ENCODE measurements around the gene MMP25.

The MMP25 gene

DNA sequence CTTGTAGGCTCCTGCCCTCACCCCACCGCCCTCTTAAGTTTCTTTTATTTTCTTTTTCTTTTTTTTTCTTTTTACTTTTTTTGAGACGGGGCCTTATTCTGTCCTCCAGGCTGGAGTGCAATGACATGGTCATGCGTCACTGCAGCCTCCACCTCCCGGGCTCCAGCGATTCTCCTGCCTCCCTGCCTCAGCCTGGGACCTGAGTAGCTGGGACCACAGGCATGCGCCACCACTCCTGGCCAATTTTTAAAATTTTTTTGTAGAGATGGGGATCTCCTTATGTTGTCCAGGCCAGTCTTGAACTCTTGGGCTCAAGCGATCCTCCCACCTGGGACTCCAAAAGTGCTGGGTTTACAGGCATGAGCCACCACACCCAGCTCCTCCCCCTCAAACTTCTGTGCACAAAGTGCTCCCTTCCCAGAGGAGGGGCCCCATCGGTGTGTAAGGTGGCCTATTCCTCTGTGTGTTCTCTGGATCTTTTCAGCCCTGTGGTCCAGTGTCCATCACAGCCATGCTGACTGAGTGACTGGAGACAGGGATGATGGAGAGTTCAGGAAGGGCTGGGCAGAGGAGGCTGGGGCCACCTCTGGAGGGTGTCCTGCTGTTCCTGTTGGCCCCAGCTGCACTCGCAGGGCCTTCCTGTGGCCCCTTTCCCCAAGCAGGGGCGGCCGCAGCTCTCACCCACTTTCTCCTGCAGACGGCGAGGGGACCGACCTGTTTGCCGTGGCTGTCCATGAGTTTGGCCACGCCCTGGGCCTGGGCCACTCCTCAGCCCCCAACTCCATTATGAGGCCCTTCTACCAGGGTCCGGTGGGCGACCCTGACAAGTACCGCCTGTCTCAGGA lies 10.2 kb downstream of the MMP25 start:
- intact Hi-C loops (cut with DNase I; ENCODE audit: low total_unique reads), result loop anchor here (5.0 kb wide), 1 partner anchor 66 kb away; no protein-coding TSS in a partner anchor
- H3K4me1 ChIP-seq, result peaks cover 0 to 24% (median 19%) of the 10 kb centered on the region in 4 donors
- no peak for TF ChIP-seq CTCF (IDR thresholded peaks at IDR 0.05)
- peaks cover 0 to 18% of the 10 kb centered on the region in 2 donors for H3K27me3 ChIP-seq
- no peak overlapping the region for H3K27ac ChIP-seq
- no peak for DNase-seq
- no peak overlapping the region for H3K4me3 ChIP-seq
- H3K36me3 ChIP-seq, result peaks cover 0 to 4% (median 0%) of the 10 kb centered on the region in 3 donors
- H3K9me3 ChIP-seq, result no peaks in the 10 kb centered on the region

GRCh38 chr16:3057181-3058138 lies 11.1 kb downstream of the MMP25 start:
- Histone ChIP-seq H3K36me3 (peaks cover 0 to 4% (median 0%) of the 10 kb centered on the region in 3 donors), H3K4me3 (no peak overlapping the region), H3K27ac (no peak overlapping the region), H3K4me1 (peaks cover 0 to 24% (median 19%) of the 10 kb centered on the region in 4 donors), H3K9me3 (no peaks in the 10 kb centered on the region), H3K27me3 (peaks cover 0 to 11% of the 10 kb centered on the region in 2 donors)
- TF ChIP-seq CTCF (IDR thresholded peaks at IDR 0.05), result no peak
- intact Hi-C loops (cut with DNase I; ENCODE audit: low total_unique reads), result loop anchor here (5.0 kb wide), 1 partner anchor 65 kb away; no protein-coding TSS in a partner anchor
- no peak for DNase-seq

DNA sequence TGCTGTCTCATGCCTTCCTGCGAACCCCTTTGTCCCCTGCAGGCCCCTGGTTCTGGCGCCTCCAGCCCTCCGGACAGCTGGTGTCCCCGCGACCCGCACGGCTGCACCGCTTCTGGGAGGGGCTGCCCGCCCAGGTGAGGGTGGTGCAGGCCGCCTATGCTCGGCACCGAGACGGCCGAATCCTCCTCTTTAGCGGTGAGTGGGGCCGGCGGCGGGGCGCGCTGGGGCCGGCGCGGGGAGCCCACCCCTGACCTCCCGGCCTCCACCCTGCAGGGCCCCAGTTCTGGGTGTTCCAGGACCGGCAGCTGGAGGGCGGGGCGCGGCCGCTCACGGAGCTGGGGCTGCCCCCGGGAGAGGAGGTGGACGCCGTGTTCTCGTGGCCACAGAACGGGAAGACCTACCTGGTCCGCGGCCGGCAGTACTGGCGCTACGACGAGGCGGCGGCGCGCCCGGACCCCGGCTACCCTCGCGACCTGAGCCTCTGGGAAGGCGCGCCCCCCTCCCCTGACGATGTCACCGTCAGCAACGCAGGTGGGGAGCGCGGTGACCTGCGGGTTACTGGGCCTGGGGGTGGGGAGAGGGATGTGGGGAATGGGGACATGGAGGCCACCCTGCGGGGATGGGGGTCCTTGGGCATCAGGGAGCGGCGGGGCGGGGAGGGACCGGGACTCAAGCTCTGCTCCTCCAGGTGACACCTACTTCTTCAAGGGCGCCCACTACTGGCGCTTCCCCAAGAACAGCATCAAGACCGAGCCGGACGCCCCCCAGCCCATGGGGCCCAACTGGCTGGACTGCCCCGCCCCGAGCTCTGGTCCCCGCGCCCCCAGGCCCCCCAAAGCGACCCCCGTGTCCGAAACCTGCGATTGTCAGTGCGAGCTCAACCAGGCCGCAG lies 12.0 kb downstream of the MMP25 start:
- H3K27ac ChIP-seq, result peak overlapping the region; percentile 52 to 55
- H3K4me1 ChIP-seq, result peaks cover 0 to 24% (median 19%) of the 10 kb centered on the region in 4 donors
- peak in 1 of 2 donors; percentile 40 for DNase-seq
- intact Hi-C loops (cut with DNase I; ENCODE audit: low total_unique reads), result loop anchor here (5.0 kb wide), 1 partner anchor 64 kb away; no protein-coding TSS in a partner anchor
- no peak for TF ChIP-seq CTCF (IDR thresholded peaks at IDR 0.05)
- peaks cover 0 to 11% of the 10 kb centered on the region in 2 donors for H3K27me3 ChIP-seq
- no peaks in the 10 kb centered on the region for H3K9me3 ChIP-seq
- peak overlapping the region; percentile 56 to 73 for H3K4me3 ChIP-seq
- peaks cover 0 to 4% (median 0%) of the 10 kb centered on the region in 3 donors for H3K36me3 ChIP-seq

- H3K4me3 ChIP-seq, result peak overlapping the region; percentile 56 to 73
- intact Hi-C loops (cut with DNase I; ENCODE audit: low total_unique reads), result loop anchor here (5.0 kb wide), 1 partner anchor 63 kb away; no protein-coding TSS in a partner anchor
- peaks cover 0 to 11% of the 10 kb centered on the region in 2 donors for H3K27me3 ChIP-seq
- peak; percentile 73 to 90 for DNase-seq
- peaks cover 0 to under 1% (median 0%) of the 10 kb centered on the region in 3 donors for H3K36me3 ChIP-seq
- TF ChIP-seq CTCF (IDR thresholded peaks at IDR 0.05), result peak; percentile 92 to 94
- H3K9me3 ChIP-seq, result no peaks in the 10 kb centered on the region
- peaks cover 0 to 24% (median 19%) of the 10 kb centered on the region in 4 donors for H3K4me1 ChIP-seq
- peak overlapping the region; percentile 52 to 55 for H3K27ac ChIP-seq
Observed at GRCh38 chr16:3059041-3059722, 12.8 kb downstream of the MMP25 start.
